Fibroblast of lung (primary cell): ENCODE measurements around the gene MYBL2. TPM values are rescaled to one million over a fixed set of nuclear protein-coding genes. Genes with fewer than 3 reads are reported as not detected.
A peak's percentile ranks its signal among the peaks of the same experiment; 100 is the strongest.

Experiments used
- DNase-seq, 2 donors: peaks; one replicate each; pipeline versions ENCODE4 v3.0.0 to v3.0.0-alpha.2; 2010; ENCODE audit warnings: low read depth in 2 of 2
- H2AFZ ChIP-seq: 2 replicates; pipeline ENCODE4 v1.5.1; 2012; ENCODE audit warnings: low read length, control low read depth, inconsistent platforms
- H3K27ac ChIP-seq: 2 replicates; pipeline ENCODE4 v1.5.1; 2011; ENCODE audit warnings: low read length, control low read depth; ENCODE audit not compliant: insufficient read depth
- H3K27me3 ChIP-seq: 2 replicates; pipeline ENCODE4 v1.5.1; 2011; ENCODE audit warnings: mild to moderate bottlenecking, low read length; ENCODE audit not compliant: control insufficient read depth, insufficient read depth
- H3K36me3 ChIP-seq: 2 replicates; pipeline ENCODE4 v1.5.1; 2011; ENCODE audit warnings: low read length; ENCODE audit not compliant: control insufficient read depth, insufficient read depth
- H3K4me1 ChIP-seq: 2 replicates; pipeline ENCODE4 v1.5.1; 2011; ENCODE audit warnings: low read length; ENCODE audit not compliant: control insufficient read depth, insufficient read depth; ENCODE audit errors: extremely low read depth
- H3K4me2 ChIP-seq: 2 replicates; pipeline ENCODE4 v1.5.1; 2011; ENCODE audit warnings: low read length, control low read depth; ENCODE audit not compliant: insufficient read depth; ENCODE audit errors: extremely low read depth
- H3K4me3 ChIP-seq, 4 experiments: fragments of 200-600 bp in 1 of 4; sonication (generic) in 1 of 4; replicated peaks in 1 of 4; 2 replicates each; pipeline ENCODE4 v1.5.1; 2011 to 2016; ENCODE audit warnings: low read length in 4 of 4, low read depth in 3 of 4, mild to moderate bottlenecking in 3 of 4, control low read depth in 2 of 4, inconsistent platforms in 1 of 4, mixed read lengths in 1 of 4; ENCODE audit not compliant: insufficient read depth in 1 of 4; ENCODE audit errors: control extremely low read depth in 1 of 4
- H3K79me2 ChIP-seq: 2 replicates; pipeline ENCODE4 v1.5.1; 2012; ENCODE audit warnings: mild to moderate bottlenecking, low read length, inconsistent platforms; ENCODE audit not compliant: control insufficient read depth, insufficient read depth
- H3K9ac ChIP-seq: 2 replicates; pipeline ENCODE4 v1.5.1; 2011; ENCODE audit warnings: mild to moderate bottlenecking, low read length, control low read depth; ENCODE audit not compliant: insufficient read depth
- H3K9me3 ChIP-seq: 2 replicates; pipeline ENCODE4 v1.5.1; 2012; ENCODE audit warnings: low read depth, low read length; ENCODE audit not compliant: control insufficient read depth, insufficient read depth
- H4K20me1 ChIP-seq: 2 replicates; pipeline ENCODE4 v1.5.1; 2011; ENCODE audit warnings: low read length; ENCODE audit not compliant: control insufficient read depth, insufficient read depth; ENCODE audit errors: extremely low read depth
- CTCF ChIP-seq, 2 donors: IDR thresholded peaks in 1 of 2; conservative IDR thresholded peaks in 1 of 2; 1 replicate in 1 of 2; 2 replicates in 1 of 2; pipeline ENCODE4 v1.5.1; 2011 to 2012; ENCODE audit warnings: low read length in 2 of 2, control low read depth in 1 of 2, inconsistent platforms in 1 of 2, low read depth in 1 of 2, mild to moderate bottlenecking in 1 of 2
- EZH2 ChIP-seq: IDR thresholded peaks from 2 replicates; pipeline ENCODE4 v1.5.1; 2012; ENCODE audit warnings: low read length, control low read depth, mild to moderate bottlenecking; ENCODE audit errors: missing control alignments
- polyA plus RNA-seq, 2 donors: library from polyadenylated mRNA; depleted of rRNA in 1 of 2; stranded (reverse) in 1 of 2; unstranded in 1 of 2; fragments of >200 nt; gene quantifications; 2 replicates each; pipeline ENCODE4 v1.2.1, GENCODE V29; 2011 to 2012; ENCODE audit warnings: missing spikeins in 1 of 2
- total RNA-seq: library from RNA; depleted of rRNA; stranded (reverse); fragments of >200 nt; gene quantifications from 2 replicates; pipeline ENCODE4 v1.2.1, GENCODE V29; 2014

The MYBL2 gene
- total and polyA plus RNA-seq, 2 donors (not counting 1 experiment from before 2014, with no cell fraction given): 1.2 to 2.7 TPM

DNA sequence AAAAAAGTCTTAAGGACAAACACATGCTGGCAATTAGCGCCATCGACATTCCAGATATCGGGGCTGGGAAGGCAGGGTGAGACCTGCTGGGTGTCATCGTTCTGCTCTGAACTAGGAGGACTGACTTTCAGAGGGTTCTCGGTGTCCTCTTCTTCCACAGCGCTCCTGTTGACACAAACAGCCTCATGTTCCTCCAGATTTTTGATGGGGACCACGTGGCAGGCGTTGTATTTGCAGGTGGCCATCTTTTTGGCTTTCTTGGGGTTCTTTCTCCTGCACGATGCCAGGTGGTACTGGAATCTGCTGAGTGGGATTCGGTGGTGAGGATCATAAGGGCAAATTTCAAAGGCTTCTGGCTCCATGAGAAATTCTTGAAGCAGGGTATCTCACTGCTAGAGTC lies 59.4 kb downstream of the MYBL2 start:
- Histone ChIP-seq H3K27ac (no peak overlapping the region), H2AFZ (no peak overlapping the region), H3K4me2 (no peak overlapping the region), H3K4me1 (peaks cover 3% of the 10 kb centered on the region), H3K79me2 (no peaks in the 10 kb centered on the region), H3K9ac (no peak overlapping the region), H3K27me3 (no peaks in the 10 kb centered on the region), H3K9me3 (no peaks in the 10 kb centered on the region), H3K4me3 (no peak overlapping the region), H3K36me3 (no peaks in the 10 kb centered on the region), H4K20me1 (no peaks in the 10 kb centered on the region)
- no peak for DNase-seq
- TF ChIP-seq EZH2 (no peak), CTCF (conservative IDR thresholded peaks at IDR 0.05 in 1 of 2, IDR thresholded peaks at IDR 0.05 in 1 of 2; ENCODE audit: low read depth in 1 of 2, low read length in 2 of 2) (no peak)

DNA sequence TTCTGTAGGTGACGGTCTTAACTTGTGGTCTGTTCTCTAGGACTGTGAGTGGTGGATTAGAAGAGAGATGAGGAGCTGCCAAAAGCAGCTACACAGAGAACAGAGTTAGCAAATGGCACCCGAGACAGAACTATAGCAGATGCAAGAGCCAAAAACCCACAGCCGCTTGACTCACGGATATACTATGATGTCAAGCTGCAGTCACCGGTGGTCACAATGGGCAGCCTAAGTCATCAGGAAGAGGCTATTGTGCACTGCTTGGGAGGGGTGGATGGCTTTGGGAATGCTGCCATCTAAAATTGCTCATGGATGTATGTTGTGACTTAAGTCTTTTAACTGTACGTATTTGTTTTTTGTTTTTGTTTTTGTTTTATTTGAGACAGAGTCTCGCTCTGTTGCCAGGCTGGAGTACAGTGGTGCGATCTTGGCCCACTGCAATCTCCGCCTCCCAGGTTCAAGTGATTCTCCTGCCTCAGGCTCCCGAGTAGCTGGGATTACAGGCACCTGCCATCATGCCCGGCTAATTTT lies 60.0 kb downstream of the MYBL2 start, which contains the start of gene GTSF1L:
GTSF1L (minus strand) TSS at position 192 of the 528 bp plus-strand sequence. CDS start 308 bp downstream, outside the sequence.
- H3K4me3 ChIP-seq: no peak within 1 kb of the TSS
- TF ChIP-seq EZH2 (no peak), CTCF (conservative IDR thresholded peaks at IDR 0.05 in 1 of 2, IDR thresholded peaks at IDR 0.05 in 1 of 2; ENCODE audit: low read depth in 1 of 2, low read length in 2 of 2) (no peak)
- no peaks in the 10 kb centered on the region for H3K79me2 ChIP-seq
- DNase-seq: peak; percentile 57 to 90
- H4K20me1 ChIP-seq: no peaks in the 10 kb centered on the region
- H3K4me2 ChIP-seq: no peak within 1 kb of the TSS
- H2AFZ ChIP-seq: no peak within 1 kb of the TSS
- H3K4me1 ChIP-seq: peaks cover 3% of the 10 kb centered on the region
- no peak within 1 kb of the TSS for H3K27ac ChIP-seq
- H3K27me3 ChIP-seq: no peaks in the 10 kb centered on the region
- H3K9ac ChIP-seq: no peak within 1 kb of the TSS
- no peaks in the 10 kb centered on the region for H3K36me3 ChIP-seq
- H3K9me3 ChIP-seq: no peaks in the 10 kb centered on the region

DNA sequence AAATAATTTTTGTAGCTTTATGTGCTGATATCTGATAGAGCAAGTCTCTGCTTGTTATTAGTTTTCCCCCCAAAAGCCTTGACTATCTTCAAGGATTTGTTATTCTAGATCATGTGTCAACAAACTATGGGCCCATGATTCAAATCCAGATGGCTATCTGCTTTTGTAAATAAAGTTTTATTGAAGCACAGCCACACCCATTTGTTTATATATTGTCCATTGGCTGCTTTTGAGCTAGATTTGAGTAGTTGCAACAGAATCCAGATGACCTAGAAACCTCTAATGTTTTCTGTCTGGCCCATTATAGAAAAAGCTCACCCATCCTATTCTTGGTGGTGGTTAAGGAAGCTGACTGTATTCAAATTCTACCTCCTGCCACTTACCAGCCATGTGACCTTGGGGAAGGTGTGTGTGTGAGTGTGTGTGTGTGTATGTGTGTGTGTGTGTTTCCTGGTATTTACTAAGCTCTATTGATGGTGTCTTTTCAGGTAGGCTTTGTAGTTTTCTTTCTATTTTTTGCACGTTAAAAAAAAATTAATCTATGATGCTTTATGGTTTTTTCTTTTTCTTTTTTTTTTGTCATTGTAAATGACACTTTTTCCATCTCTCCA lies 61.2 kb downstream of the MYBL2 start:
- Histone ChIP-seq H2AFZ (no peak overlapping the region), H4K20me1 (no peaks in the 10 kb centered on the region), H3K27me3 (peaks cover under 1% of the 10 kb centered on the region), H3K4me1 (peaks cover 3% of the 10 kb centered on the region), H3K36me3 (no peaks in the 10 kb centered on the region), H3K4me2 (no peak overlapping the region), H3K79me2 (no peaks in the 10 kb centered on the region), H3K9me3 (no peaks in the 10 kb centered on the region), H3K9ac (no peak overlapping the region), H3K27ac (no peak overlapping the region), H3K4me3 (no peak overlapping the region)
- DNase-seq: peak in 1 of 2 donors; percentile 37
- TF ChIP-seq EZH2 (no peak), CTCF (conservative IDR thresholded peaks at IDR 0.05 in 1 of 2, IDR thresholded peaks at IDR 0.05 in 1 of 2; ENCODE audit: low read depth in 1 of 2, low read length in 2 of 2) (no peak)
